ENCODE measurements around the gene SEZ6L.

- no peak for TF ChIP-seq TCF12 (IDR thresholded peaks at IDR 0.05; ENCODE audit: low read depth)
- TF ChIP-seq MAX (IDR thresholded peaks at IDR 0.05), result no peak
- no peak for TF ChIP-seq EGR1 (IDR thresholded peaks at IDR 0.05)
- TF ChIP-seq EP300 (IDR thresholded peaks at IDR 0.05; ENCODE audit: borderline replicate concordance), result no peak
Measured at GRCh38 chr22:26385164-26385563, 215.9 kb downstream of the SEZ6L start.
